HG03135 (cell line): ENCODE results near the gene ABCG8.

ENCODE experiments used
- ATAC-seq: cut with Tn5 transposase; IDR thresholded peaks from one replicate; pipeline ENCODE4 v1.9.1; 2021; ENCODE audit warnings: mild to moderate bottlenecking, moderate library complexity; ENCODE audit not compliant: unreplicated experiment

The ABCG8 gene

GRCh38 chr2:43825841-43826240, 12.9 kb upstream of the ABCG8 start:
- ATAC-seq, result no peak

- no peak for ATAC-seq
Measured at GRCh38 chr2:43826305-43827250, 12.2 kb upstream of the ABCG8 start.

- ATAC-seq, result no peak
Measured at GRCh38 chr2:43831543-43832294, 7.1 kb upstream of the ABCG8 start.

GRCh38 chr2:43832457-43832856, 6.3 kb upstream of the ABCG8 start:
- no peak for ATAC-seq

GRCh38 chr2:43837033-43837432, 1.7 kb upstream of the ABCG8 start:
- no peak for ATAC-seq

GRCh38 chr2:43837831-43838559, 776 bp upstream of the ABCG8 start:
- ATAC-seq, result no peak

- no peak for ATAC-seq
Measured at GRCh38 chr2:43839776-43840564, 1.2 kb downstream of the ABCG8 start.

GRCh38 chr2:43840965-43841364, 2.2 kb downstream of the ABCG8 start:
- ATAC-seq, result no peak

- no peak for ATAC-seq
Measured at GRCh38 chr2:43841949-43842865, 3.4 kb downstream of the ABCG8 start.

GRCh38 chr2:43842866-43843226, 4.1 kb downstream of the ABCG8 start:
- ATAC-seq, result no peak

- no peak for ATAC-seq
Measured at GRCh38 chr2:43845181-43845580, 6.4 kb downstream of the ABCG8 start.

GRCh38 chr2:43846140-43846793, 7.5 kb downstream of the ABCG8 start:
- no peak for ATAC-seq

- no peak for ATAC-seq
Measured at GRCh38 chr2:43848214-43848613, 9.4 kb downstream of the ABCG8 start.

GRCh38 chr2:43851011-43851980, 12.5 kb downstream of the ABCG8 start:
- no peak for ATAC-seq

- no peak for ATAC-seq
Measured at GRCh38 chr2:43852196-43852730, 13.5 kb downstream of the ABCG8 start.

- ATAC-seq, result no peak
Measured at GRCh38 chr2:43853141-43854081, 14.6 kb downstream of the ABCG8 start.
